ENCODE measurements around the gene PJA2.

PJA2 gene

GRCh38 chr5:109373932-109374331 lies 35.8 kb downstream of the PJA2 start:
- Histone ChIP-seq H3K27ac (no peak overlapping the region), H3K4me3 (no peak overlapping the region)
- no peak for TF ChIP-seq CTCF (IDR thresholded peaks at IDR 0.05)
- no peak for DNase-seq (ENCODE audit: low spot score)

GRCh38 chr5:109370343-109370742 lies 39.4 kb downstream of the PJA2 start:
- Histone ChIP-seq H3K4me3 (no peak overlapping the region), H3K27ac (no peak overlapping the region)
- no peak for TF ChIP-seq CTCF (IDR thresholded peaks at IDR 0.05)
- no peak for DNase-seq (ENCODE audit: low spot score)

GRCh38 chr5:109365653-109366052 lies 44.1 kb downstream of the PJA2 start:
- no peak for DNase-seq (ENCODE audit: low spot score)
- no peak overlapping the region for H3K4me3 ChIP-seq
- no peak for TF ChIP-seq CTCF (IDR thresholded peaks at IDR 0.05)
- no peak overlapping the region for H3K27ac ChIP-seq

- no peak for TF ChIP-seq CTCF (IDR thresholded peaks at IDR 0.05)
- Histone ChIP-seq H3K4me3 (no peak overlapping the region), H3K27ac (no peak overlapping the region)
- no peak for DNase-seq (ENCODE audit: low spot score)
Observed at GRCh38 chr5:109364977-109365376, 44.8 kb downstream of the PJA2 start.

GRCh38 chr5:109359642-109360041 lies 50.1 kb downstream of the PJA2 start:
- H3K4me3 ChIP-seq: no peak overlapping the region
- no peak for TF ChIP-seq CTCF (IDR thresholded peaks at IDR 0.05)
- H3K27ac ChIP-seq: no peak overlapping the region
- no peak for DNase-seq (ENCODE audit: low spot score)

GRCh38 chr5:109357807-109358206 lies 52.0 kb downstream of the PJA2 start:
- no peak for TF ChIP-seq CTCF (IDR thresholded peaks at IDR 0.05)
- H3K27ac ChIP-seq: no peak overlapping the region

GRCh38 chr5:109354761-109355160 lies 55.0 kb downstream of the PJA2 start:
- H3K4me3 ChIP-seq: no peak overlapping the region
- DNase-seq (ENCODE audit: low spot score): no peak
- no peak for TF ChIP-seq CTCF (IDR thresholded peaks at IDR 0.05)
- no peak overlapping the region for H3K27ac ChIP-seq

More at GRCh38 chr5:109357807-109358206, 52.0 kb downstream of the PJA2 start:
- no peak for DNase-seq (ENCODE audit: low spot score)
- no peak overlapping the region for H3K4me3 ChIP-seq
